GM23338 (cell line): ENCODE measurements around the gene APBA2.

Experiments
- CREB1 ChIP-seq: fragments of 250-450 bp; sonication (Bioruptor Pico); IDR thresholded peaks from 2 replicates; pipeline ENCODE4 v1.5.0; 2020; ENCODE audit warnings: low read depth, mild to moderate bottlenecking, moderate library complexity
- CTCF ChIP-seq, 2 experiments: fragments of 200-600 bp in 1 of 2; sonication (generic) in 1 of 2; conservative IDR thresholded peaks; 2 replicates each; pipeline versions ENCODE4 v1.5.1 to v1.6.1; 2016 to 2017; ENCODE audit warnings: antibody characterized with exemption in 2 of 2, low read depth in 2 of 2, mild to moderate bottlenecking in 2 of 2, moderate library complexity in 1 of 2
- EZH2 ChIP-seq: fragments of 200-600 bp; sonication (generic); IDR thresholded peaks from one replicate; pipeline ENCODE4 v1.8.0; 2017; ENCODE audit warnings: antibody characterized with exemption, mild to moderate bottlenecking, low read depth; ENCODE audit not compliant: unreplicated experiment
- EZH2phosphoT487 ChIP-seq: fragments of 200-600 bp; sonication (generic); IDR thresholded peaks from one replicate; pipeline ENCODE4 v1.8.1; 2018; ENCODE audit warnings: antibody characterized with exemption; ENCODE audit not compliant: unreplicated experiment
- POLR2AphosphoS5 ChIP-seq: IDR thresholded peaks from 2 replicates; pipeline ENCODE4 v1.6.1; 2016; ENCODE audit warnings: antibody characterized with exemption, low read depth
- REST ChIP-seq: IDR thresholded peaks from one replicate; pipeline ENCODE4 v1.6.1; 2018; ENCODE audit warnings: antibody characterized with exemption; ENCODE audit not compliant: unreplicated experiment
- STAT1 ChIP-seq: IDR thresholded peaks from one replicate; pipeline ENCODE4 v1.6.1; 2016; ENCODE audit warnings: antibody characterized with exemption; ENCODE audit not compliant: unreplicated experiment
- ZNF331 ChIP-seq: fragments of 250-450 bp; sonication (Bioruptor Pico); IDR thresholded peaks from 2 replicates; pipeline ENCODE4 v1.5.0; 2020; ENCODE audit warnings: low read depth, mild to moderate bottlenecking, moderate library complexity

- TF ChIP-seq REST (no peak), CREB1 (no peak), EZH2phosphoT487 (no peak), CTCF (conservative IDR thresholded peaks at IDR 0.05; ENCODE audit: low read depth in 2 of 2) (no peak), POLR2AphosphoS5 (no peak), ZNF331 (CRISPR knock-in tag) (no peak), EZH2 (no peak), STAT1 (no peak)
These were observed 245.4 kb downstream of the APBA2 start for GRCh38 chr15:29130951-29131839.
